Hematopoietic multipotent progenitor cell treated with erythropoietin and hydrocortisone succinate and interleukin-3 and kit ligand, for 15 days (in vitro differentiated cells): Measurements from ENCODE around the gene C14orf132.

Experiments used
- DNase-seq: peaks from one replicate; pipeline ENCODE4 v3.0.0-alpha.2; 2015; ENCODE audit warnings: low spot score

The C14orf132 gene

GRCh38 chr14:96039633-96040311 lies 610 bp downstream of the C14orf132 start:
- DNase-seq, result no peak

GRCh38 chr14:96040828-96041371 lies 1.7 kb downstream of the C14orf132 start:
- DNase-seq, result no peak

- DNase-seq, result no peak
Measured at GRCh38 chr14:96042248-96042930, 3.2 kb downstream of the C14orf132 start.

GRCh38 chr14:96046630-96047029 lies 7.5 kb downstream of the C14orf132 start:
- DNase-seq, result no peak

- no peak for DNase-seq
Measured at GRCh38 chr14:96047101-96047500, 7.9 kb downstream of the C14orf132 start.

- DNase-seq, result no peak
Measured at GRCh38 chr14:96049932-96050331, 10.8 kb downstream of the C14orf132 start.

- no peak for DNase-seq
Measured at GRCh38 chr14:96050482-96050881, 11.3 kb downstream of the C14orf132 start.

- no peak for DNase-seq
Measured at GRCh38 chr14:96051231-96051630, 12.1 kb downstream of the C14orf132 start.

- DNase-seq, result no peak
Measured at GRCh38 chr14:96051642-96052540, 12.7 kb downstream of the C14orf132 start.

GRCh38 chr14:96052541-96053247 lies 13.5 kb downstream of the C14orf132 start:
- no peak for DNase-seq

GRCh38 chr14:96053248-96053599 lies 14.1 kb downstream of the C14orf132 start:
- no peak for DNase-seq

- DNase-seq, result no peak
Measured at GRCh38 chr14:96053600-96054381, 14.6 kb downstream of the C14orf132 start.

- no peak for DNase-seq
Measured at GRCh38 chr14:96054661-96055060, 15.5 kb downstream of the C14orf132 start.

- DNase-seq, result no peak
Measured at GRCh38 chr14:96055065-96055752, 16.0 kb downstream of the C14orf132 start.

- no peak for DNase-seq
Measured at GRCh38 chr14:96055753-96056508, 16.8 kb downstream of the C14orf132 start.

- no peak for DNase-seq
Measured at GRCh38 chr14:96056509-96057422, 17.6 kb downstream of the C14orf132 start.

- no peak for DNase-seq
Measured at GRCh38 chr14:96057738-96058137, 18.6 kb downstream of the C14orf132 start.

- no peak for DNase-seq
Measured at GRCh38 chr14:96058576-96059200, 19.5 kb downstream of the C14orf132 start.
